H1 (cell line): ENCODE results near the gene PCDHGA1. TPM values are rescaled to one million over a fixed set of nuclear protein-coding genes. Genes with fewer than 3 reads are reported as not detected.

Source experiments
- ATF2 ChIP-seq: IDR thresholded peaks from 2 replicates; pipeline ENCODE4 v1.6.1; 2012; ENCODE audit warnings: low read length, inconsistent platforms
- CREB1 ChIP-seq: IDR thresholded peaks from 2 replicates; pipeline ENCODE4 v1.6.1; 2012; ENCODE audit warnings: inconsistent platforms
- E2F6 ChIP-seq: IDR thresholded peaks from 2 replicates; pipeline ENCODE4 v1.6.1; 2012; ENCODE audit warnings: inconsistent platforms
- EGR1 ChIP-seq: IDR thresholded peaks from 2 replicates; pipeline ENCODE4 v1.6.1; 2011; ENCODE audit warnings: low read depth, low read length, borderline replicate concordance
- HDAC6 ChIP-seq: IDR thresholded peaks from one replicate; pipeline ENCODE4 v1.7.1; 2012; ENCODE audit warnings: low read depth, mild to moderate bottlenecking, inconsistent platforms, low read length, moderate library complexity
- RAD21 ChIP-seq, 2 experiments: IDR thresholded peaks in 1 of 2; conservative IDR thresholded peaks in 1 of 2; 2 replicates each; pipeline ENCODE4 v1.6.1; 2011; ENCODE audit warnings: low read depth in 2 of 2, low read length in 2 of 2, improper control_type of control experiment in 1 of 2, inconsistent platforms in 1 of 2, mild to moderate bottlenecking in 1 of 2, moderate library complexity in 1 of 2
- RBBP5 ChIP-seq: IDR thresholded peaks from 2 replicates; pipeline ENCODE4 v1.7.1; 2012; ENCODE audit warnings: low read depth, mild to moderate bottlenecking, inconsistent platforms, low read length, moderate library complexity, borderline replicate concordance
- polyA plus RNA-seq, 7 experiments: library from polyadenylated mRNA; depleted of rRNA in 3 of 7; stranded (reverse) in 5 of 7; unstranded in 2 of 7; fragments of >200 nt in 5 of 7; fragments of 200-250 nt in 2 of 7; gene quantifications; 1 replicate in 5 of 7; 2 replicates in 1 of 7; 4 replicates in 1 of 7; pipeline versions ENCODE4 v1.2.1 to v1.2.3, GENCODE V29; 2011 to 2013; ENCODE audit warnings: missing spikeins in 2 of 7, mixed read lengths in 2 of 7
- total RNA-seq: library from RNA; stranded (reverse); fragmentation: NEBNext Ultra II Directional; extraction: Animal tissue kit (Norgen Biotek cat#: 25700); gene quantifications from 2 replicates; pipeline ENCODE4 v1.2.1, GENCODE V29; 2021

Gene PCDHGA1
- total and polyA plus RNA-seq, 2 of the 8 experiments (the other 6 are each of a cell fraction or from before 2014, with no cell fraction given): 0.57 to 0.89 TPM

DNA sequence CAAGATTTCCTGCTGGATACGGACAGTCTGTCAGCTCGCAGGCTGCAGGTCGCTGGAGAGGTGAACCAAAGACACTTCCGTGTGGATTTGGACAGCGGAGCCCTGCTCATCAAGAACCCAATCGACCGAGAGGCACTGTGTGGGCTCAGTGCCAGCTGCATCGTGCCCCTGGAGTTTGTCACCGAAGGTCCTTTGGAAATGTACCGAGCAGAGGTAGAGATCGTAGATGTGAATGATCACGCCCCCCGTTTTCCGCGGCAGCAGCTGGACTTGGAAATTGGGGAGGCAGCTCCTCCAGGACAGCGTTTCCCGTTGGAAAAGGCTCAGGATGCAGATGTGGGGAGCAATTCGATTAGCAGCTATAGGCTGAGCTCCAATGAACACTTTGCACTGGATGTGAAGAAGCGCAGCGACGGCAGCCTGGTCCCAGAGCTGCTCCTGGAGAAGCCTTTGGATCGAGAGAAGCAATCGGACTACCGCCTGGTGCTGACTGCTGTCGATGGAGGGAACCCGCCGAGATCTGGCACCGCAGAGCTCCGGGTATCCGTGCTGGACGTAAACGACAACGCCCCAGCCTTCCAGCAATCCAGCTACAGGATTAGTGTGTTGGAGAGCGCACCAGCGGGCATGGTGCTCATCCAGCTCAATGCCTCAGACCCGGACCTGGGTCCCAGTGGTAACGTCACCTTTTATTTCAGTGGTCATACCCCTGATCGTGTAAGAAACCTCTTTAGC, 155.2 kb downstream of the PCDHGA1 start (continued):
- TF ChIP-seq ATF2 (no peak), RAD21 (IDR thresholded peaks at IDR 0.05 in 1 of 2, conservative IDR thresholded peaks at IDR 0.05 in 1 of 2; ENCODE audit: low read depth in 2 of 2, low read length in 2 of 2) (no peak), EGR1 (no peak), RBBP5 (no peak), CREB1 (no peak), E2F6 (no peak), HDAC6 (no peak)
